Natural killer cell treated with Interleukin-12 subunit alpha and Interleukin-12 subunit beta and Interleukin-15 and Interleukin-18, amount 100 ng/mL, for 72 hours (primary cell): ENCODE measurements around the gene PJA1. TPM values are rescaled to one million over a fixed set of nuclear protein-coding genes. Genes with fewer than 3 reads are reported as not detected.

Experiments
- ATAC-seq, 2 donors: fragments of 150-1000 bp; cut with Tn5 transposase in 1 of 2; sonication (Bioruptor Pico), chemical (Tn5 transposase) in 1 of 2; 2 replicates each; pipeline ENCODE4 v1.10.0; 2021
- DNase-seq: peaks from one replicate; pipeline ENCODE4 v3.0.0; 2022; ENCODE audit warnings: low spot score
- H3K27ac Mint-ChIP-seq, 2 donors: 1 replicate in 1 of 2; 2 replicates in 1 of 2; pipeline ENCODE4 v1.8.0; 2022; ENCODE audit warnings: mixed read lengths in 2 of 2, mild to moderate bottlenecking in 1 of 2, moderate library complexity in 1 of 2
- H3K27me3 Mint-ChIP-seq, 2 donors: 1 replicate in 1 of 2; 2 replicates in 1 of 2; pipeline ENCODE4 v1.8.0; 2022; ENCODE audit warnings: mixed read lengths in 2 of 2
- H3K36me3 Mint-ChIP-seq: one replicate; pipeline ENCODE4 v1.8.0; 2022; ENCODE audit warnings: mixed read lengths
- H3K4me1 Mint-ChIP-seq, 2 donors: 1 replicate in 1 of 2; 2 replicates in 1 of 2; pipeline ENCODE4 v1.8.0; 2022; ENCODE audit warnings: low read depth in 2 of 2, mixed read lengths in 2 of 2, mild to moderate bottlenecking in 1 of 2
- H3K4me3 Mint-ChIP-seq: one replicate; pipeline ENCODE4 v1.8.0; 2022; ENCODE audit warnings: mixed read lengths
- H3K9me3 Mint-ChIP-seq: 2 replicates; pipeline ENCODE4 v1.8.0; 2022; ENCODE audit warnings: mixed read lengths
- total RNA-seq, 2 donors: library from RNA; stranded (reverse); gene quantifications; one replicate each; pipeline ENCODE4 v1.2.3, GENCODE V29; 2022

Gene PJA1
- total RNA-seq, 2 donors from 2014 or later, result 18.8 to 20.4 TPM

DNA sequence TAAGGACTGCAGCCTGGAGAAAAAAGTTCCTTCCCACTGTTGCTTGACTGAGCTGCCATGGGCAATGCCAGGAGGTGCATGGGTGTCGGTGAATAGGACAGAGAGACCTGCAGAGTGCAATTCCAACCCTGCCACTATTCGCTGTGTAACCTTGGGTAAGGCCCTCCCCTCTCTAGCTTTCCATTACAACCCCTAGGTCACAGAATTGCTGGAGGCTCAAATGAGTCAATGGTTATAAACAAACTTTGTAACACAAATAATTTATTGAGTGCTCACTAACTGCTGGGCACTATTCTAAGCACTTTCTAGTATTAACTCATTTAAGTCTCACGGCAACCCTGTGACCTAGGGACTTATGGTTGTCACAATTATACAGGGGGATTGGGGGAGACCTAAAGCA is 37.8 kb downstream of the PJA1 start:
- DNase-seq, result no peak
- peaks cover 3 to 4% of the 10 kb centered on the region in 2 donors for H3K4me1 Mint-ChIP-seq
- H3K4me3 Mint-ChIP-seq, result no peak overlapping the region
- ATAC-seq, result no peak
- H3K27ac Mint-ChIP-seq, result no peak overlapping the region
- H3K27me3 Mint-ChIP-seq, result peaks cover 6 to 19% of the 10 kb centered on the region in 2 donors
- H3K36me3 Mint-ChIP-seq, result no peaks in the 10 kb centered on the region
- H3K9me3 Mint-ChIP-seq, result no peaks in the 10 kb centered on the region

DNA sequence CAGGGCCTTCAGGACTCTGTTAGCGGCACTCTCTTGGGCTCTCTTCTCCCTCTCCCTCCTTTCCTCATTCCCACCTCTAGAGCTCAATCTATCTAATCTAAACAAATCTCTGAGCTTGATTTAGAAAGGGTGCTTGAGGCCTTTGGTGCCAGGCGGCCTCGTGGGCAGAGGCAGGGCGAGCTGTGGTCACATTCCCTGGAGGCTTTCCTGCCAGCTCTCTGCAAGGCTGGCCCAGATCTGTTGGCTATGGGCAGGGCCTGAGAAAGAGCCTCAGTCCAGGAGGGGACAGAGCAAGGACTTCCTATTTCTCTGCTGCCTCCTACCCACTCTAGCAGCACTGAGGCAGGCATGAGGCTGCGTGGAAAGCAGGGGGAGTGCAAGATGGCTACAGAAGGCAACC is 38.6 kb downstream of the PJA1 start:
- Mint-ChIP-seq H3K27me3 (peaks cover 6 to 14% of the 10 kb centered on the region in 2 donors), H3K36me3 (no peaks in the 10 kb centered on the region), H3K9me3 (no peaks in the 10 kb centered on the region), H3K4me3 (no peak overlapping the region), H3K4me1 (peaks cover 3 to 4% of the 10 kb centered on the region in 2 donors), H3K27ac (no peak overlapping the region)
- ATAC-seq, result no peak
- DNase-seq, result no peak

DNA sequence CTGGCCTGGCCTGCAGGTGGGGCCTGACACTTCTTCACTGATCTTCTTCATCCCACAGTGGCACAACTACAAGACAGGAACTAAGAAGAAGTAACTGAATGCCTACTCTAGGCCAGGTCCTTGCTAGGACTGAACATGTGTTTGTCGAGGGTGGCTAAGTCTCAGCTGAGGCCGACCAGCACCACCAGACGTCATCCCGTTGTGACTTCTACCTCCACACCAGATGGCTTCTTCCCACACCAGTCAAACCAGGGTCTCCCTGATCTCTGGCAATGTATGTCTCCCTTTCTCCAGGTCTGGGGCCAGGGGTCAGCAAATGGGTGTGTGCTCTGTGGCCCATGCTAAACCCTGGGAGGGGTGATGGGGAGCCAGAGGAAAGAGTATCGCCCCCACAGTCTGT is 40.2 kb downstream of the PJA1 start:
- H3K27ac Mint-ChIP-seq, result no peak overlapping the region
- no peak overlapping the region for H3K4me3 Mint-ChIP-seq
- ATAC-seq (no peak), DNase-seq (no peak)
- H3K36me3 Mint-ChIP-seq, result no peaks in the 10 kb centered on the region
- H3K27me3 Mint-ChIP-seq, result peaks cover 6 to 8% of the 10 kb centered on the region in 2 donors
- no peaks in the 10 kb centered on the region for H3K9me3 Mint-ChIP-seq
- H3K4me1 Mint-ChIP-seq, result peaks cover 3 to 4% of the 10 kb centered on the region in 2 donors

DNA sequence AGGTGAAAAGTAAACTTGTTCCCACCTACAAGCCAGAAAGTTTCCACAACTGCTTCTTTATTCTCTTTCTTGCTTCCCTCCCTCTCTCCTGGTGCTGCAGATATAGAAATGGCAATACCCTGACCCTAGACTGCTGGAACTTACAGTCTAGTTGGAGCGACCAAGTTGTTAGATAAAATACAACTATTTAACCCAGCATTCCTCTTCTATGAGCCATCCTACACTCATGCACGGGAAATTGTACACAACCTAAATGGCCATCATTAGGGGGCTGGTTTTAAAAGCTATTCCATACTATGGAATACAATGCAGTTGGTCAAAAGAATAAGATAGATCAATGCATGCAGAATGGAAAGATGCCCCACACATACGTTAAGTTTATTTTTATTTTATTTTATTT is 41.1 kb downstream of the PJA1 start:
- ATAC-seq (no peak), DNase-seq (no peak)
- Mint-ChIP-seq H3K4me3 (no peak overlapping the region), H3K9me3 (no peaks in the 10 kb centered on the region), H3K27me3 (peaks cover 6 to 8% of the 10 kb centered on the region in 2 donors), H3K36me3 (no peaks in the 10 kb centered on the region), H3K27ac (no peak overlapping the region), H3K4me1 (peaks cover 3 to 4% of the 10 kb centered on the region in 2 donors)

DNA sequence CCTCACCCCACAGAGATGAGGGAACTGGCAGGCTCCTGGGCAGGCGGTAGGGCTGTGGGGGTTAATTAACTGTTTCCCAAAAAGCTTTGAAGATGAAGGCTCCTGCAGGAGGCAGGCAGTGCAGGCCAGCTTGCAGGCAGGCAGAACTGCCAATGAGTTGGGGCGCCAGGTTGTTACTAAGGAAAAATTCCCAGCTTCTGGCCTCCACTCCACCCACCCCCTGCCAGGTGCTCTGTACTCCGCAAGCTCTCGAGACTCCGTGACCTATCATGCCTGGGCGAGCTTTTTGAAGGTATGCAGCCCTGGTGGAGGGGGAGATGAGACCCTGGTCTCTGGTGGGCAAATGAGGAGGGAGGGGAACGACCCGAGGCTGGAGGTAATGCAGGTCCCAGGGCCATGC is 41.8 kb downstream of the PJA1 start:
- H3K27me3 Mint-ChIP-seq, result peaks cover 6 to 8% of the 10 kb centered on the region in 2 donors
- H3K4me1 Mint-ChIP-seq, result peaks cover 3 to 4% of the 10 kb centered on the region in 2 donors
- H3K4me3 Mint-ChIP-seq, result no peak overlapping the region
- no peaks in the 10 kb centered on the region for H3K9me3 Mint-ChIP-seq
- no peaks in the 10 kb centered on the region for H3K36me3 Mint-ChIP-seq
- H3K27ac Mint-ChIP-seq, result no peak overlapping the region
- no peak for DNase-seq
- ATAC-seq, result no peak

DNA sequence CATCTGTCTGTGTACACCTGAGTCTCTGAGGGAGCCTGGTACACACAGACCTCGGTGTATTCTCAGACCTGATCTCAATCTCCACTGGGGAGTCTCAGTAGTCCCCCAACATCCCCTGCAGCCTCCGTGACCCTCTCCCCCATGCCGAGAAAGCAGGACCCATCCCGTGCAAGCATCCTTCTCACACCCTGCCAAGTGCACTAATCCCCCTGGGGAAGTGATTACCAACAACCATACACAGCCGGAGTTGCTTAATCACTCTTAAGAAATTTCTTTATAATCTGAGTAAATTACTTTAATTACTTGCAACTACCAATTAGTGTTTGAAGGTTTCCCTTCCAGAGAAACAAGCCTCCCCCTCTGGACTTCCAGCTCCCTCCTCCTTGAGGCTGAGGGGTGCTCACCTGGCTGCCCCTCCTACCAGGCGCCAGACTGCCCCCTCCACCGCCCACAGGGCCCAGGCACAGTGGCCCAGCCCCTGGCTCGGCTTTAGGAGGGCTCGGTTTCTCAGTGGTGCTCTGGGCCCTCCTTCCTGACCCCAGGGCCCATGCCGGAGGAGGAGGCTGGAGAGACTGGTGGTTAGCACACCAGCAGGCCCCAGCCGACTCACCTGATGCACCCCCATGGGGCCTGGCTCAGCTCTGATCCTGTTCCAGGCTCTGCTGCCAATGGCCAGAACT is 43.8 kb downstream of the PJA1 start:
- Mint-ChIP-seq H3K27me3 (peaks cover 0 to 2% of the 10 kb centered on the region in 2 donors), H3K4me3 (no peak overlapping the region), H3K36me3 (no peaks in the 10 kb centered on the region), H3K4me1 (no peaks in the 10 kb centered on the region), H3K27ac (no peak overlapping the region), H3K9me3 (no peaks in the 10 kb centered on the region)
- DNase-seq (no peak), ATAC-seq (no peak)

DNA sequence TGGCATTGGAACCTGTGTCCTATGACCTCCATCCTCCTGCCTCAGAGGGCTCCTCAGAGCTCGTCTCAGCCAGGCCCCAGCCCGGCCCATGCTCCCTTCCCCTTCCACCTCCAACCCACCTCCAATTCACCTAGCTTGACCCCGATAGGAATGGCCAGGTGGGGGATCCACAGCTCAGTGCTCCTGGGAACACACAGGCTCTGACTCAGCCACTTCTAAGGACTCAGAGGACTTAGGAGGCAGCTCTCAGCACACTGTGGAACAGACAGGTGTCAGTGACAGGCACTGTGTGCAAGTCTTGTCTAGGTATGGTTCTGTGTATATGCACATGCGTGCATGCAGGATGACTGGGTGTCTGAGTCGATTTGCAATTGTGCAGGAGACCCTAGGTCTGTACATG is 44.8 kb downstream of the PJA1 start:
- H3K27me3 Mint-ChIP-seq, result peaks cover 0 to 2% of the 10 kb centered on the region in 2 donors
- ATAC-seq (no peak), DNase-seq (no peak)
- H3K36me3 Mint-ChIP-seq, result no peaks in the 10 kb centered on the region
- H3K4me1 Mint-ChIP-seq, result no peaks in the 10 kb centered on the region
- no peak overlapping the region for H3K4me3 Mint-ChIP-seq
- H3K27ac Mint-ChIP-seq, result no peak overlapping the region
- no peaks in the 10 kb centered on the region for H3K9me3 Mint-ChIP-seq

DNA sequence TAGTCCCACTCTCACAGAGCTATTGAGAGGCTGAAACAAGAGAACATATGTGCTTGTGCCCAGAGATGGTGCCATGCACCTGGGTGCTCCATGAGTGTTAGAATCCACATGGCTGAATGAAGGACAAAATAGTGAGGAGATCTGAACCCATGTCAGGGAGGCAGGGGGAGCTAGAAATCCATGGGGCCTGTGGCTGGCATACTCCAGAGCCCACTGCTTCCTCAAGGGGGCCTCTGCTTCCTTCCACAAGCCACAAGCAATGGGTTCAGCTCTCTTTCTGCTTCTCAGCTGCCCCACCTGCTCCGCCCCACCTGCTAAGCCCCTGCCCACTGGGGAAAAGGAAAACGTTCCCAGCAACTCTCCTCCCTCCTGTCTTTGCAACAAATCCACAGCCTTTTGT is 46.1 kb downstream of the PJA1 start:
- Mint-ChIP-seq H3K4me3 (no peak overlapping the region), H3K4me1 (no peaks in the 10 kb centered on the region), H3K9me3 (no peaks in the 10 kb centered on the region), H3K36me3 (no peaks in the 10 kb centered on the region), H3K27ac (no peak overlapping the region), H3K27me3 (peaks cover 0 to 2% of the 10 kb centered on the region in 2 donors)
- no peak for DNase-seq
- no peak for ATAC-seq

DNA sequence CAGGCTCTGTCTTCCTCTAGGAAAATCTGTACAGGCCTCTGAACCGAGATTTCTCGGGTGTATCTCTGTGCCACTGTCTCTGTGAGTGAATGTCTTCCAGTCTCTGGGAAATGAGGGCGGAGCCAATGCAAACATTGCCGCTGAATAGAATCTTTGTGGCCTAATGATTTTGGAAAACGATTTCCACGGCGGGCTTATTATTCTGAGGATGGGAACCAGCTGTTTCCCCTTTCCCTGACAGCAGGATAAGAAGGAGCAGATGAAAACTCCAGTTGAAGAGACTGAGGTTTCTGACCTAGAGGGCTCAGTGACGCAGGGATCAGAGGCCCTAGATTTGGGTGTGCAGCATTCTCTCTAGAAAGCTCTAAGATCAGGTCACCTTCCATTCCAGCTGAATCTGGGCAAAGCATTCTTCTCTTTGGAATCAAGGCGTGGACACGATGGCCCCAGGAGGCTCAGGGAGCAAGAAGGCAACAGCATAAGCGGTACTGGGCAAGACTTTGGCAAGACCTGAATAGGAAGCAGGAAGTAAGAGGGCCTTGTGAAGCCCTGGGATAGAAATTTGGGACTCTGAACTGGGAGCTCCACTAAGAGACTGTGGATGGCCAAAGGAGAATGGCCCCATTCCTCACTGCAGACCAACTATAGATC is 47.3 kb downstream of the PJA1 start:
- no peak for ATAC-seq
- H3K9me3 Mint-ChIP-seq, result no peaks in the 10 kb centered on the region
- H3K4me1 Mint-ChIP-seq, result no peaks in the 10 kb centered on the region
- no peaks in the 10 kb centered on the region for H3K36me3 Mint-ChIP-seq
- H3K27ac Mint-ChIP-seq, result no peak overlapping the region
- H3K4me3 Mint-ChIP-seq, result no peak overlapping the region
- no peak for DNase-seq
- no peaks in the 10 kb centered on the region for H3K27me3 Mint-ChIP-seq

DNA sequence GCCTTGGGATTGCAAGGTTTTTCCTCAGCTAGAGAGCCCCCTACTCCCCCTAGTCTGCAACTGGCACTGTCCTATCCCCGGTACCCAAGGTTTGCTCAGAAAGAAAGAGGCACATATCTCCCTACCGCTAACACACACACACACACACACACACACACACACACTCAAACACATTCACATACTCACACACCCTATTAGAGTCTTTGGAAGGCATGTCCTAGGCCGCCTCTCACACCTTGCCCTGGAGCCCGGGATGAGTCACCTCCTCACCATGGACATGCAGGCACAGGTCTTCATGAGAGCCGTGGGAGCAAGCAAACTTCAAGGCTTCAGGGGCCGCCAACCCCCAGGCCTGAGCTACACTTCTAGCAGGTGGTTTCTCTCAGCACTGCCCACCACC is 49.2 kb downstream of the PJA1 start:
- no peaks in the 10 kb centered on the region for H3K9me3 Mint-ChIP-seq
- no peak overlapping the region for H3K4me3 Mint-ChIP-seq

DNA sequence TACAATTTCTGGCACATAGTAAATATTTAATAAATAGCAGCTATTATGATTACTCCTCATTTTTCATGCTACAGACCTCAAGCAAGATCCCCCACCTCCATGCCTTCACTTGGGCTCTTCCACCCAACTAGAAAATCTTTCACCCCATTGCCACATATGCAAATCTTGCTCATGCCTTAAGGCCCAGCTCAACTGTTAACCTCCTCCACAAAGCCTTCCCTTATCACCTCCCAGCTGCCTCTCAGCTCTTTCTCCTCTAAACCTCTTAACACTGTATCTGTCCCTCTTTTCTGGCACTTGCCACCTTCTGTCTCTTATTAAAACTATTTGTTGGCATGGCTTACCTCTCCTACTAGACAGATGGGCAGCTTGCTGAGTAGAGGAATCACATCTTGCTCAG is 51.5 kb downstream of the PJA1 start:
- H3K27me3 Mint-ChIP-seq, result peaks cover 0 to 6% of the 10 kb centered on the region in 2 donors
- H3K36me3 Mint-ChIP-seq, result no peaks in the 10 kb centered on the region
- no peaks in the 10 kb centered on the region for H3K9me3 Mint-ChIP-seq
- ATAC-seq (no peak), DNase-seq (no peak)
- H3K4me1 Mint-ChIP-seq, result no peaks in the 10 kb centered on the region
- H3K27ac Mint-ChIP-seq, result no peak overlapping the region
- no peak overlapping the region for H3K4me3 Mint-ChIP-seq

More for the DNA sequence above, 49.2 kb downstream of the PJA1 start:
- Mint-ChIP-seq H3K27ac (no peak overlapping the region), H3K27me3 (no peaks in the 10 kb centered on the region), H3K4me1 (no peaks in the 10 kb centered on the region), H3K36me3 (no peaks in the 10 kb centered on the region)
- DNase-seq, result no peak
- no peak for ATAC-seq
